ENCODE data around the gene PGPEP1.
"Not testable (repeated sequence)": the region's sequence is repeated elsewhere in the genome, so short reads cannot be mapped to it uniquely, and the experiment has no call there.

Gene PGPEP1

GRCh38 chr19:18362934-18363542, 22.6 kb downstream of the PGPEP1 start:
- H3K4me3 ChIP-seq (ENCODE audit: low read depth, low read length), result no peak overlapping the region
- DNase-seq (ENCODE audit: low read depth), result no peak
- TF ChIP-seq CTCF (IDR thresholded peaks at IDR 0.05; ENCODE audit: insufficient read depth, low read depth, low read length, missing control alignments), result no peak

- H3K4me3 ChIP-seq (ENCODE audit: low read depth, low read length), result no peak overlapping the region
- no peak for DNase-seq (ENCODE audit: low read depth)
- TF ChIP-seq CTCF (IDR thresholded peaks at IDR 0.05; ENCODE audit: insufficient read depth, low read depth, low read length, missing control alignments), result no peak
These were observed 23.4 kb downstream of the PGPEP1 start for GRCh38 chr19:18363787-18364186.

- H3K4me3 ChIP-seq (ENCODE audit: low read depth, low read length); DNase-seq (ENCODE audit: low read depth): not testable (repeated sequence)
These were observed 24.0 kb downstream of the PGPEP1 start for GRCh38 chr19:18364277-18364825.

- no peak overlapping the region for H3K4me3 ChIP-seq (ENCODE audit: low read depth, low read length)
- DNase-seq (ENCODE audit: low read depth), result no peak
- TF ChIP-seq CTCF (IDR thresholded peaks at IDR 0.05; ENCODE audit: insufficient read depth, low read depth, low read length, missing control alignments), result no peak
These were observed 24.6 kb downstream of the PGPEP1 start for GRCh38 chr19:18364826-18365528.

- no peak for TF ChIP-seq CTCF (IDR thresholded peaks at IDR 0.05; ENCODE audit: insufficient read depth, low read depth, low read length, missing control alignments)
- no peak for DNase-seq (ENCODE audit: low read depth)
- no peak overlapping the region for H3K4me3 ChIP-seq (ENCODE audit: low read depth, low read length)
These were observed 25.6 kb downstream of the PGPEP1 start for GRCh38 chr19:18366021-18366435.

- no peak for TF ChIP-seq CTCF (IDR thresholded peaks at IDR 0.05; ENCODE audit: insufficient read depth, low read depth, low read length, missing control alignments)
- no peak for DNase-seq (ENCODE audit: low read depth)
- H3K4me3 ChIP-seq (ENCODE audit: low read depth, low read length), result no peak overlapping the region
These were observed 28.3 kb downstream of the PGPEP1 start for GRCh38 chr19:18368504-18369222.

GRCh38 chr19:18373407-18373891, 33.1 kb downstream of the PGPEP1 start:
- no peak for DNase-seq (ENCODE audit: low read depth)
- no peak for TF ChIP-seq CTCF (IDR thresholded peaks at IDR 0.05; ENCODE audit: insufficient read depth, low read depth, low read length, missing control alignments)
- H3K4me3 ChIP-seq (ENCODE audit: low read depth, low read length), result no peak overlapping the region; the same call in 1 of the 2 replicates
